Loucy (cell line): ENCODE results near the gene PLXNA4.

Source experiments
- CTCF ChIP-seq: fragments of 200-600 bp; sonication (generic); conservative IDR thresholded peaks from 2 replicates; pipeline ENCODE4 v1.5.1; 2014; ENCODE audit warnings: mild to moderate bottlenecking, antibody characterized with exemption, low read length
- EZH2phosphoT487 ChIP-seq: fragments of 200-600 bp; IDR thresholded peaks from 2 replicates; pipeline ENCODE4 v1.6.1; 2018; ENCODE audit warnings: antibody characterized with exemption, mild to moderate bottlenecking, moderate library complexity, borderline replicate concordance

- TF ChIP-seq CTCF (no peak), EZH2phosphoT487 (no peak)
Measured at GRCh38 chr7:132090444-132090843, 485.8 kb downstream of the PLXNA4 start.
